Caco-2 (cell line): ENCODE data around the gene ALG12. TPM values are rescaled to one million over a fixed set of nuclear protein-coding genes. Genes with fewer than 3 reads are reported as not detected.

ENCODE experiments used
- BruUV-seq: library from RNA; stranded (reverse); fragments of 400-500 nt; replicated peaks from 2 replicates; lab custom pipeline; 2021; lab: Mats Ljungman, UMichigan
- CTCF ChIA-PET: fragments of 300-600 bp; sonication (Branson Sonifier 250); formaldehyde crosslinking; loops from one replicate; lab custom pipeline; 2022; ENCODE audit warnings: antibody characterized with exemption; lab: Charles Lee
- POLR2A ChIA-PET: fragments of 300-600 bp; sonication (Branson Sonifier 250); formaldehyde crosslinking; loops from one replicate; lab custom pipeline; 2022; ENCODE audit warnings: antibody characterized with exemption; lab: Charles Lee
- DNase-seq, 2 experiments: peaks; one replicate each; pipeline versions ENCODE4 v3.0.0 to v3.0.0-alpha.2; 2020 to 2022
- H3K27me3 ChIP-seq: replicated peaks from 2 replicates; pipeline ENCODE4 v1.6.0; 2011; ENCODE audit warnings: low read length; ENCODE audit not compliant: control insufficient read depth, insufficient read depth
- H3K36me3 ChIP-seq: 2 replicates; pipeline ENCODE4 v1.5.1; 2011; ENCODE audit warnings: low read length; ENCODE audit not compliant: control insufficient read depth, insufficient read depth
- H3K4me1 ChIP-seq: fragments of 250-450 bp; sonication (Bioruptor Pico); 2 replicates; pipeline ENCODE4 v1.5.1; 2020; ENCODE audit warnings: mild to moderate bottlenecking
- H3K4me3 ChIP-seq: 2 replicates; pipeline ENCODE4 v1.5.1; 2011; ENCODE audit warnings: low read depth, mild to moderate bottlenecking, control low read depth, low read length
- H3K9me3 ChIP-seq: fragments of 250-450 bp; sonication (Bioruptor Pico); 2 replicates; pipeline ENCODE4 v1.5.1; 2020; ENCODE audit warnings: mild to moderate bottlenecking, moderate library complexity
- H3K27ac Mint-ChIP-seq: one replicate; pipeline ENCODE4 v1.8.0; 2022; ENCODE audit warnings: mixed read lengths; ENCODE audit not compliant: unreplicated experiment
- H3K27me3 Mint-ChIP-seq: one replicate; pipeline ENCODE4 v1.8.0; 2022; ENCODE audit warnings: mixed read lengths; ENCODE audit not compliant: insufficient read depth, unreplicated experiment
- H3K36me3 Mint-ChIP-seq: one replicate; pipeline ENCODE4 v1.8.0; 2022; ENCODE audit warnings: mild to moderate bottlenecking, mixed read lengths; ENCODE audit not compliant: insufficient read depth, unreplicated experiment
- H3K4me1 Mint-ChIP-seq: one replicate; pipeline ENCODE4 v1.8.0; 2022; ENCODE audit warnings: low read depth, mixed read lengths; ENCODE audit not compliant: unreplicated experiment
- H3K4me3 Mint-ChIP-seq: one replicate; pipeline ENCODE4 v1.8.0; 2022; ENCODE audit warnings: mild to moderate bottlenecking, moderate library complexity, mixed read lengths; ENCODE audit not compliant: unreplicated experiment
- H3K9me3 Mint-ChIP-seq: one replicate; pipeline ENCODE4 v1.8.0; 2022; ENCODE audit warnings: mixed read lengths; ENCODE audit not compliant: unreplicated experiment
- CTCF ChIP-seq, 2 experiments: fragments of 200-600 bp in 1 of 2; IDR thresholded peaks; 1 replicate in 1 of 2; 2 replicates in 1 of 2; pipeline versions ENCODE4 v1.5.1 to v1.8.0; 2011 to 2022; ENCODE audit warnings: antibody characterized with exemption in 1 of 2, control low read depth in 1 of 2, inconsistent platforms in 1 of 2, low read depth in 1 of 2, low read length in 1 of 2, mild to moderate bottlenecking in 1 of 2, moderate library complexity in 1 of 2; ENCODE audit not compliant: insufficient read depth in 1 of 2, severe bottlenecking in 1 of 2, unreplicated experiment in 1 of 2
- intact Hi-C: fragments of 100-400 bp; cut with micrococcal nuclease; formaldehyde crosslinking; loops from one replicate; pipeline ENCODE4 v1.10.0; 2022; ENCODE audit not compliant: unreplicated experiment
- total RNA-seq: library from RNA; stranded (reverse); gene quantifications from 2 replicates; pipeline ENCODE4 v1.2.3, GENCODE V29; 2022

ALG12 gene
- total RNA-seq, 1 experiment from 2014 or later: 35.7 TPM

- Mint-ChIP-seq H3K27me3 (no peaks in the 10 kb centered on the region), H3K4me3 (no peak overlapping the region), H3K27ac (no peak overlapping the region), H3K9me3 (no peaks in the 10 kb centered on the region), H3K4me1 (no peaks in the 10 kb centered on the region), H3K36me3 (peaks cover 6% of the 10 kb centered on the region)
- Histone ChIP-seq H3K4me1 (peaks cover 6% of the 10 kb centered on the region), H3K27me3 (no peaks in the 10 kb centered on the region), H3K9me3 (no peaks in the 10 kb centered on the region), H3K4me3 (no peak overlapping the region), H3K36me3 (no peaks in the 10 kb centered on the region)
- POLR2A ChIA-PET: no interaction called here
- intact Hi-C loops: no loop called here
- no TSS peak for BruUV-seq
- TF ChIP-seq CTCF (IDR thresholded peaks at IDR 0.05; ENCODE audit: insufficient read depth in 1 of 2, low read depth in 1 of 2, low read length in 1 of 2, severe bottlenecking in 1 of 2, unreplicated experiment in 1 of 2): no peak
- no peak for DNase-seq
- CTCF ChIA-PET: interaction anchor here (0.6 kb wide), 1 partner anchor 18 kb away, joined by 3 read pairs; no protein-coding TSS in a partner anchor
Measured at GRCh38 chr22:49934160-49934890, 16.1 kb upstream of the ALG12 start.

GRCh38 chr22:49933236-49934159 is 15.3 kb upstream of the ALG12 start:
- Mint-ChIP-seq H3K27me3 (no peaks in the 10 kb centered on the region), H3K36me3 (peaks cover 6% of the 10 kb centered on the region), H3K9me3 (no peaks in the 10 kb centered on the region), H3K4me3 (no peak overlapping the region), H3K4me1 (no peaks in the 10 kb centered on the region), H3K27ac (no peak overlapping the region)
- Histone ChIP-seq H3K9me3 (no peaks in the 10 kb centered on the region), H3K27me3 (no peaks in the 10 kb centered on the region), H3K36me3 (no peaks in the 10 kb centered on the region), H3K4me1 (peaks cover 6% of the 10 kb centered on the region), H3K4me3 (no peak overlapping the region)
- intact Hi-C loops: no loop called here
- no TSS peak for BruUV-seq
- ChIA-PET POLR2A (no interaction called here), CTCF (interaction anchor here (1.1 to 1.2 kb wide), 2 partner anchors 13 to 94 kb away, joined by 3 to 4 read pairs; no protein-coding TSS in a partner anchor)
- TF ChIP-seq CTCF (IDR thresholded peaks at IDR 0.05; ENCODE audit: insufficient read depth in 1 of 2, low read depth in 1 of 2, low read length in 1 of 2, severe bottlenecking in 1 of 2, unreplicated experiment in 1 of 2): no peak
- DNase-seq: no peak
